HG03139 (cell line): ENCODE results near the gene STOML3.

Experiments
- ATAC-seq: cut with Tn5 transposase; IDR thresholded peaks from one replicate; pipeline ENCODE4 v1.9.1; 2021; ENCODE audit not compliant: unreplicated experiment

The STOML3 gene

GRCh38 chr13:38921081-38921480 lies 69.5 kb downstream of the STOML3 start:
- ATAC-seq: no peak
